Neural crest cell (in vitro differentiated cells): ENCODE data around the gene RTN4RL2. TPM values are rescaled to one million over a fixed set of nuclear protein-coding genes. Genes with fewer than 3 reads are reported as not detected.
"Not testable (repeated sequence)": the region's sequence is repeated elsewhere in the genome, so short reads cannot be mapped to it uniquely, and the experiment has no call there.

Experiments used
- DNase-seq: peaks from one replicate; pipeline ENCODE4 v3.0.0; 2021; ENCODE audit warnings: low read depth, mixed read lengths, low spot score
- H3K27ac Mint-ChIP-seq: one replicate; pipeline ENCODE4 v1.8.0; 2021; ENCODE audit warnings: mild to moderate bottlenecking, mixed read lengths; ENCODE audit not compliant: unreplicated experiment
- H3K27me3 Mint-ChIP-seq: 2 replicates; pipeline ENCODE4 v1.8.0; 2021; ENCODE audit warnings: low read depth, mild to moderate bottlenecking, mixed read lengths
- H3K36me3 Mint-ChIP-seq: 2 replicates; pipeline ENCODE4 v1.8.0; 2021; ENCODE audit warnings: low read depth, mild to moderate bottlenecking, mixed read lengths
- H3K4me1 Mint-ChIP-seq: 2 replicates; pipeline ENCODE4 v1.8.0; 2021; ENCODE audit warnings: mixed read lengths
- H3K4me3 Mint-ChIP-seq: one replicate; pipeline ENCODE4 v1.8.0; 2021; ENCODE audit warnings: mild to moderate bottlenecking, mixed read lengths
- H3K9me3 Mint-ChIP-seq: 2 replicates; pipeline ENCODE4 v1.8.0; 2021; ENCODE audit warnings: mixed read lengths
- total RNA-seq: library from RNA; stranded (reverse); gene quantifications from 2 replicates; pipeline ENCODE4 v1.2.1, GENCODE V29; 2021
- TF ChIP-seq, protein P1 (sequence below): fragments of 200-600 bp; sonication (generic); conservative IDR thresholded peaks from 2 replicates; pipeline ENCODE4 v1.5.0; 2021; ENCODE audit warnings: antibody characterized with exemption, mild to moderate bottlenecking

Gene RTN4RL2
- total RNA-seq, 1 donor from 2014 or later = 2.4 TPM

GRCh38 chr11:57444362-57445121 lies 15.8 kb upstream of the RTN4RL2 start:
- no peak for DNase-seq
- Mint-ChIP-seq H3K4me1 (no peaks in the 10 kb centered on the region), H3K4me3 (no peak overlapping the region), H3K27ac (no peak overlapping the region), H3K27me3 (peaks cover 38% of the 10 kb centered on the region), H3K9me3 (no peaks in the 10 kb centered on the region), H3K36me3 (no peaks in the 10 kb centered on the region)
- TF ChIP-seq, protein P1, sequence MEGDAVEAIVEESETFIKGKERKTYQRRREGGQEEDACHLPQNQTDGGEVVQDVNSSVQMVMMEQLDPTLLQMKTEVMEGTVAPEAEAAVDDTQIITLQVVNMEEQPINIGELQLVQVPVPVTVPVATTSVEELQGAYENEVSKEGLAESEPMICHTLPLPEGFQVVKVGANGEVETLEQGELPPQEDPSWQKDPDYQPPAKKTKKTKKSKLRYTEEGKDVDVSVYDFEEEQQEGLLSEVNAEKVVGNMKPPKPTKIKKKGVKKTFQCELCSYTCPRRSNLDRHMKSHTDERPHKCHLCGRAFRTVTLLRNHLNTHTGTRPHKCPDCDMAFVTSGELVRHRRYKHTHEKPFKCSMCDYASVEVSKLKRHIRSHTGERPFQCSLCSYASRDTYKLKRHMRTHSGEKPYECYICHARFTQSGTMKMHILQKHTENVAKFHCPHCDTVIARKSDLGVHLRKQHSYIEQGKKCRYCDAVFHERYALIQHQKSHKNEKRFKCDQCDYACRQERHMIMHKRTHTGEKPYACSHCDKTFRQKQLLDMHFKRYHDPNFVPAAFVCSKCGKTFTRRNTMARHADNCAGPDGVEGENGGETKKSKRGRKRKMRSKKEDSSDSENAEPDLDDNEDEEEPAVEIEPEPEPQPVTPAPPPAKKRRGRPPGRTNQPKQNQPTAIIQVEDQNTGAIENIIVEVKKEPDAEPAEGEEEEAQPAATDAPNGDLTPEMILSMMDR = no peak

DNA sequence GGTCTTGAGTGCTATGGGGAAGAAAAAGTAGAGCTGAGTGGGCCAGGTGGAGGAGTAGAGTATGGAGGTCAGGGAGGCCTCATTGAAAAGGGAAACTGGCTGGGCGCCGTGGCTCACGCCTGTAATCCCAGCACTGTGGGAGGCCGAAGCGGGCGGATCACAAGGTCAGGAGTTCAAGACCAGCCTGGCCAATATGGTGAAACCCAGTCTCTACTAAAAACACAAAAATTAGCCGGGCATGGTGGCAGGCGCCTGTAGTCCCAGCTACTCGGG lies 15.3 kb upstream of the RTN4RL2 start:
- not testable (repeated sequence) for H3K36me3 Mint-ChIP-seq

GRCh38 chr11:57446055-57446454 lies 14.3 kb upstream of the RTN4RL2 start:
- Mint-ChIP-seq H3K27me3 (peaks cover 51% of the 10 kb centered on the region), H3K4me1 (no peaks in the 10 kb centered on the region), H3K4me3 (no peak overlapping the region), H3K36me3 (no peaks in the 10 kb centered on the region), H3K27ac (no peak overlapping the region), H3K9me3 (no peaks in the 10 kb centered on the region)
- TF ChIP-seq, protein P1 = no peak
- DNase-seq = no peak

More for the DNA sequence above, 15.3 kb upstream of the RTN4RL2 start:
- not testable (repeated sequence) for H3K4me1 Mint-ChIP-seq, DNase-seq, H3K4me3 Mint-ChIP-seq, H3K27ac Mint-ChIP-seq, H3K9me3 Mint-ChIP-seq
- H3K27me3 Mint-ChIP-seq = peaks cover 44% of the 10 kb centered on the region

DNA sequence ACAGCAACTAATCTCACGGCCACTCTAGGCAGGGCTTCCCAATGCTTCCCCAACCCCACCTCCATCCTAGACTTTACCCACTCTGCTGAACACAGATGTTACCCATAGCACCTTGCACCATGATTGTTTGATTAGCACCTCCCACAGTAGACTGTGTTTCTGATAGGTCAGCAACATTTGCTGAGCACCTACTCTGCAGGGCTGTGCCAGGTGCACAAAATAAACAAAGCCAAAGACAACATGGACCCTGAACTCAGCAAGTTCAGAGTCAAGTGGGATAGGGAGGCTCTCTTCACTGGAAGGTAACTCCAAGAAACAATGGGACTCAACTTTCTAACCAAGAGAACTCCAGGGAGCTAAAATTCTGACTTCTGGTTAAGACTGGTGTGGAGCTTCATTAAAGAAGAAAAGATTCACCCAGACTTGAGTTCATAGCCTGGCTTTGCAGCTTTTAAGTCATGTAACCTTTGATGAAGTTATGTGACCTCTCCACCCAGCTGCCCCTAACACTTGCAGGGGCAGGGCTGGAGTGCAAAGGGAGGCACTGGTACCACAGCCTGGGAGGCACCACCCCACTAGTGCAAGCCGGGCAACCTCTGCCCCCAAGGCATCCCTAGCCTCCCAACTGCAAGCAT lies 6.7 kb upstream of the RTN4RL2 start:
- H3K27ac Mint-ChIP-seq = no peak overlapping the region
- H3K27me3 Mint-ChIP-seq = peaks cover 88% of the 10 kb centered on the region
- H3K4me3 Mint-ChIP-seq = no peak overlapping the region
- peaks cover 10% of the 10 kb centered on the region for H3K4me1 Mint-ChIP-seq
- DNase-seq = no peak
- H3K9me3 Mint-ChIP-seq = no peaks in the 10 kb centered on the region
- no peaks in the 10 kb centered on the region for H3K36me3 Mint-ChIP-seq
- TF ChIP-seq, protein P1 = no peak

DNA sequence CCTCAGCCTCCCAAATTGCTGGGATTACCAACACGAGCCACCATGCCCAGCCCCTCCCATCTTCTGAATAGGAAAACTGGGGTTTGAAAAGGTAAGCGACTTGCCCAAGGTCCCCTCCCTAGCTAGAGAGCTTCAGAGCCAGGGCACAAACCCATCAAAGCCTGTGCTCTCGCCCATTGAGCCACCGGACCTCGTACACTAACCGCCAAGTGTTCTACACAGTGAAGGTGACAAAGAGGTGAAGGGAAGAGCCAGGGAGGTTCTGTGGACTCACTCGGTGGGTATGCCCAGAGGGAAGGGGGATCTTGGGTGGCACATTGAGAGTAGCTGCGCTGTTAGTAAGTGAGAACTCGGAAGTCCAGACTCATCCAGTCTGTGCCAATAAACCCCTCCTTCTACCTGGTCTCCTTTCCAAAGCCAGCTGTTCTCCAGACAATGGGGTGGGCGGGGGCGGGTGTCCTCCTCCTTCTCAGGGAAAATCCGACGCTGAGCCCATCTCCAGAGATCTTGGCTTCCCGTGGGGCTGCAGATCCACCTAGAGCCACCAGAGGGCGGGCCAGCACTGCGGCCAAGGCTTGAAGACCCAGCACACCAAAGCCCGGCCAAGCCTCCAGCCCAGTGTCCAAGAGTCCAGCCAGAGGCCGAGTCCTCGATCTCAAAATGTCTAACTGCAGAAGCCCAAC lies 3.2 kb upstream of the RTN4RL2 start:
- TF ChIP-seq, protein P1 = peak; percentile 98
- Mint-ChIP-seq H3K27me3 (peaks cover 89% of the 10 kb centered on the region), H3K4me1 (peaks cover 29% of the 10 kb centered on the region), H3K4me3 (peak overlapping the region; percentile 89), H3K9me3 (no peaks in the 10 kb centered on the region), H3K27ac (no peak overlapping the region), H3K36me3 (no peaks in the 10 kb centered on the region)
- DNase-seq = peak; percentile 91

DNA sequence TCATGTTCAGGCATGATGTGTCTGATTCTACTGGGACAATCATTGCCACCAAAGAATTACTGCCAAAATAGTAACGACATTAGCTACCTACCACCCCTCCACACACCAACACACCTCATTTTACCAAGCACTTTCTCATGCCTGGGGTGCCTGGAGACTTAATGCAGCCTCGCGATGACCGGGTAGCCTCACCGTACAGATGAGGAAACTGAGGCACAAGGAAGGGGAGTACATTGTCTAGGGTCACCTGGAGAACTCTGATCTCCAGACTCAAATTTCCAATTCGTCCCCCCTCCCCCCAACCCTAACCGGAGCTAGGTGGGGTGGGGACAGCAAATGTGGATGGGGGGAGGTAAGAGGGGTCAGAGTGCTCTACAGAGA lies 2.7 kb upstream of the RTN4RL2 start:
- Mint-ChIP-seq H3K27me3 (peaks cover 89% of the 10 kb centered on the region), H3K27ac (no peak overlapping the region), H3K9me3 (no peaks in the 10 kb centered on the region)

More for the DNA sequence above, 2.7 kb upstream of the RTN4RL2 start:
- Mint-ChIP-seq H3K4me3 (peak overlapping the region; percentile 89), H3K4me1 (peaks cover 29% of the 10 kb centered on the region), H3K36me3 (no peaks in the 10 kb centered on the region)
- TF ChIP-seq, protein P1 = peak; percentile 44
- no peak for DNase-seq
